ENCODE data around the gene SELP. TPM values are rescaled to one million over a fixed set of nuclear protein-coding genes. Genes with fewer than 3 reads are reported as not detected.

Gene SELP
- total and polyA plus RNA-seq, 4 donors = 1.7 to 8.1 (median 2.4) TPM

- Histone ChIP-seq H3K4me1 (ENCODE audit: control insufficient read depth in 4 of 4, insufficient read depth in 4 of 4, low read length in 3 of 4) (no peaks in the 10 kb centered on the region), H3K4me3 (ENCODE audit: low read depth in 1 of 3, low read length in 3 of 3) (no peak overlapping the region), H3K9me3 (ENCODE audit: control insufficient read depth in 4 of 4, low read length in 3 of 4) (no peaks in the 10 kb centered on the region), H3K9ac (ENCODE audit: low read depth in 1 of 2, low read length in 2 of 2) (no peak overlapping the region), H3K27ac (ENCODE audit: low read depth in 1 of 2, low read length in 2 of 2) (no peak overlapping the region), H3K36me3 (ENCODE audit: control insufficient read depth in 4 of 4, insufficient read depth in 3 of 4, low read depth in 1 of 4, low read length in 3 of 4) (no peaks in the 10 kb centered on the region), H3K27me3 (ENCODE audit: control insufficient read depth in 4 of 4, insufficient read depth in 4 of 4, low read length in 3 of 4) (no peaks in the 10 kb centered on the region)
- no peak for TF ChIP-seq FOXA1 (IDR thresholded peaks at IDR 0.05)
- TF ChIP-seq NR2F2 (IDR thresholded peaks at IDR 0.05) = no peak
- no peak for TF ChIP-seq SP1 (IDR thresholded peaks at IDR 0.05)
- TF ChIP-seq EGR1 (IDR thresholded peaks at IDR 0.05; ENCODE audit: low read depth in 2 of 2) = no peak
- no peak for TF ChIP-seq CTCF (IDR thresholded peaks at IDR 0.05; ENCODE audit: low read depth, low read length, missing input control)
- TF ChIP-seq JUND (IDR thresholded peaks at IDR 0.05) = no peak
- no peak for TF ChIP-seq ZBTB33 (IDR thresholded peaks at IDR 0.05)
- no peak for TF ChIP-seq TAF1 (conservative IDR thresholded peaks at IDR 0.05)
- TF ChIP-seq FOXA2 (IDR thresholded peaks at IDR 0.05) = no peak
- no peak for TF ChIP-seq ATF3 (IDR thresholded peaks at IDR 0.05)
- TF ChIP-seq GABPA (IDR thresholded peaks at IDR 0.05 in 1 of 2, conservative IDR thresholded peaks at IDR 0.05 in 1 of 2) = no peak
- no peak for TF ChIP-seq MAX (IDR thresholded peaks at IDR 0.05)
- no peak for TF ChIP-seq HNF4A (conservative IDR thresholded peaks at IDR 0.05)
- DNase-seq (ENCODE audit: low spot score) = no peak
These were observed 5.8 kb downstream of the SELP start for GRCh38 chr1:169624122-169624521.

GRCh38 chr1:169623132-169623926 lies 6.6 kb downstream of the SELP start:
- TF ChIP-seq ZBTB33 (IDR thresholded peaks at IDR 0.05) (no peak), JUND (IDR thresholded peaks at IDR 0.05) (no peak)

More at GRCh38 chr1:169623132-169623926, 6.6 kb downstream of the SELP start:
- Histone ChIP-seq H3K27me3 (ENCODE audit: control insufficient read depth in 4 of 4, insufficient read depth in 4 of 4, low read length in 3 of 4) (no peaks in the 10 kb centered on the region), H3K4me1 (ENCODE audit: control insufficient read depth in 4 of 4, insufficient read depth in 4 of 4, low read length in 3 of 4) (no peaks in the 10 kb centered on the region), H3K4me3 (ENCODE audit: low read depth in 1 of 3, low read length in 3 of 3) (no peak overlapping the region), H3K27ac (ENCODE audit: low read depth in 1 of 2, low read length in 2 of 2) (no peak overlapping the region), H3K36me3 (ENCODE audit: control insufficient read depth in 4 of 4, insufficient read depth in 3 of 4, low read depth in 1 of 4, low read length in 3 of 4) (no peaks in the 10 kb centered on the region), H3K9me3 (ENCODE audit: control insufficient read depth in 4 of 4, low read length in 3 of 4) (no peaks in the 10 kb centered on the region), H3K9ac (ENCODE audit: low read depth in 1 of 2, low read length in 2 of 2) (no peak overlapping the region)
- no peak for DNase-seq (ENCODE audit: low spot score)
- WGBS = 84% methylated on average over 6 of the region's 6 CpGs

Measured in liver (tissue), 9 donors.